A549 (cell line): ENCODE measurements around the gene HSD17B1.

Experiments
- CBX2 ChIP-seq: fragments of 200-600 bp; sonication (generic); IDR thresholded peaks from 2 replicates; pipeline ENCODE4 v1.6.1; 2016; ENCODE audit warnings: low read depth, mild to moderate bottlenecking, borderline replicate concordance
- TF ChIP-seq, protein P1 (sequence below): fragments of >200 bp; sonication (Bioruptor Twin); formaldehyde crosslinking; IDR thresholded peaks from 3 replicates; pipeline ENCODE4 v1.5.1; 2016
- TF ChIP-seq, protein P2 (sequence below): fragments of 200-600 bp; sonication (generic); IDR thresholded peaks from 2 replicates; pipeline ENCODE4 v1.6.1; 2016; ENCODE audit warnings: antibody characterized with exemption, mild to moderate bottlenecking, moderate library complexity

DNA sequence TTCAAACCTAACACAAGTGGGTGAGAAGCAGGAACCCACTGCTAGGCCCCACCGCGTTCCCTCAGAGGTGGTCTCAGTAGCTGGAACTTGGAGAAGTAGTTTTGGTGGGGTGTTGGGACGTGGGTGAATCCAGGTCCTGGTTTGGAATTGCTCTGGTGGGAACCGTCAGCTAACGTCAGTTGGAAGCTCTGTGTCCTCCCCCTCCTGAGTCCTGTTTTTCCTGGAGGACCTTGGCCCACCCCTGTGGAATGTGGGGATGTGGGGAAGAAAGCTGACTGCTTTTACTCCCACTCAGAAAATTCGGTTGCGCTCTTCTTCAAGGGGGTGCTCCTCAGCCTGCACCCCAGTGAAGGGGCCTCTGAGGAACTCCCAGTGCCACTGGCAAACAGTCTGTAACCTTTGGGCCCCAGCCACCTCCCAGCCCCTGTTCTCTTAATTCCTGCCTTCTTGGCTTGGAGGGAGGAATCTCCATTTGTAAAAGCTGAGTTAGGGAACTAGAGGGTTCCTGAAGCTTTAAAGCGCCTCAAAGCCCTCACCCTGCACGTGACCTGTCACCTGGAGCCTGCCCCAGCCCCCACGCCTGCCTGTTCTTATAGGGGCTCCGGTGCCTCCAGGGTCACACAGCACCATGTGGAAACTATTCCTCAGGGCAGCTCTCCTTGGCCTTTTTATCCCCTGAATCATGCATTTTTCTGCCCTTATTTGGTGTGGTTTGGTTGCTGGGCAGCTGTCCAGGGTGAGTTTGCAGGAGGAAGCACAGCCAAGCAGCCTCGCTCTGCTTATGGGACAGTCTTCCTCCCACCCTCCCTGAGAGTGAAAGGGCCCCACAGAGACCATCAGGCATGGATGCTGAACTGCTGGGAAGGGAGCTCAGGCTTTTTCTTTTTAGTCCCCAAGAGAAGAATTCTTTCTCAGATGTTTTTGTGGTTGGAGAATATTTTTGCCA lies 32.9 kb upstream of the HSD17B1 start:
- TF ChIP-seq, protein P1, sequence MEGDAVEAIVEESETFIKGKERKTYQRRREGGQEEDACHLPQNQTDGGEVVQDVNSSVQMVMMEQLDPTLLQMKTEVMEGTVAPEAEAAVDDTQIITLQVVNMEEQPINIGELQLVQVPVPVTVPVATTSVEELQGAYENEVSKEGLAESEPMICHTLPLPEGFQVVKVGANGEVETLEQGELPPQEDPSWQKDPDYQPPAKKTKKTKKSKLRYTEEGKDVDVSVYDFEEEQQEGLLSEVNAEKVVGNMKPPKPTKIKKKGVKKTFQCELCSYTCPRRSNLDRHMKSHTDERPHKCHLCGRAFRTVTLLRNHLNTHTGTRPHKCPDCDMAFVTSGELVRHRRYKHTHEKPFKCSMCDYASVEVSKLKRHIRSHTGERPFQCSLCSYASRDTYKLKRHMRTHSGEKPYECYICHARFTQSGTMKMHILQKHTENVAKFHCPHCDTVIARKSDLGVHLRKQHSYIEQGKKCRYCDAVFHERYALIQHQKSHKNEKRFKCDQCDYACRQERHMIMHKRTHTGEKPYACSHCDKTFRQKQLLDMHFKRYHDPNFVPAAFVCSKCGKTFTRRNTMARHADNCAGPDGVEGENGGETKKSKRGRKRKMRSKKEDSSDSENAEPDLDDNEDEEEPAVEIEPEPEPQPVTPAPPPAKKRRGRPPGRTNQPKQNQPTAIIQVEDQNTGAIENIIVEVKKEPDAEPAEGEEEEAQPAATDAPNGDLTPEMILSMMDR: no peak
- no peak for TF ChIP-seq CBX2
- TF ChIP-seq, protein P2, sequence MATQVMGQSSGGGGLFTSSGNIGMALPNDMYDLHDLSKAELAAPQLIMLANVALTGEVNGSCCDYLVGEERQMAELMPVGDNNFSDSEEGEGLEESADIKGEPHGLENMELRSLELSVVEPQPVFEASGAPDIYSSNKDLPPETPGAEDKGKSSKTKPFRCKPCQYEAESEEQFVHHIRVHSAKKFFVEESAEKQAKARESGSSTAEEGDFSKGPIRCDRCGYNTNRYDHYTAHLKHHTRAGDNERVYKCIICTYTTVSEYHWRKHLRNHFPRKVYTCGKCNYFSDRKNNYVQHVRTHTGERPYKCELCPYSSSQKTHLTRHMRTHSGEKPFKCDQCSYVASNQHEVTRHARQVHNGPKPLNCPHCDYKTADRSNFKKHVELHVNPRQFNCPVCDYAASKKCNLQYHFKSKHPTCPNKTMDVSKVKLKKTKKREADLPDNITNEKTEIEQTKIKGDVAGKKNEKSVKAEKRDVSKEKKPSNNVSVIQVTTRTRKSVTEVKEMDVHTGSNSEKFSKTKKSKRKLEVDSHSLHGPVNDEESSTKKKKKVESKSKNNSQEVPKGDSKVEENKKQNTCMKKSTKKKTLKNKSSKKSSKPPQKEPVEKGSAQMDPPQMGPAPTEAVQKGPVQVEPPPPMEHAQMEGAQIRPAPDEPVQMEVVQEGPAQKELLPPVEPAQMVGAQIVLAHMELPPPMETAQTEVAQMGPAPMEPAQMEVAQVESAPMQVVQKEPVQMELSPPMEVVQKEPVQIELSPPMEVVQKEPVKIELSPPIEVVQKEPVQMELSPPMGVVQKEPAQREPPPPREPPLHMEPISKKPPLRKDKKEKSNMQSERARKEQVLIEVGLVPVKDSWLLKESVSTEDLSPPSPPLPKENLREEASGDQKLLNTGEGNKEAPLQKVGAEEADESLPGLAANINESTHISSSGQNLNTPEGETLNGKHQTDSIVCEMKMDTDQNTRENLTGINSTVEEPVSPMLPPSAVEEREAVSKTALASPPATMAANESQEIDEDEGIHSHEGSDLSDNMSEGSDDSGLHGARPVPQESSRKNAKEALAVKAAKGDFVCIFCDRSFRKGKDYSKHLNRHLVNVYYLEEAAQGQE: no peak
